Dedifferentiated amniotic fluid mesenchymal stem cell (primary cell): ENCODE measurements around the gene IL25.
"Not testable (repeated sequence)": the region's sequence is repeated elsewhere in the genome, so short reads cannot be mapped to it uniquely, and the experiment has no call there.

Source experiments
- DNase-seq: peaks from one replicate; pipeline ENCODE4 v3.0.0-alpha.2; 2016; ENCODE audit errors: extremely low spot score

IL25 gene

GRCh38 chr14:23375527-23376251, 3.1 kb downstream of the IL25 start:
- DNase-seq: no peak

- no peak for DNase-seq
Measured at GRCh38 chr14:23376482-23377197, 4.0 kb downstream of the IL25 start, which contains the start of gene CMTM5. CMTM5 (plus strand) TSS chr14:23377046; CDS start chr14:23377252, 206 bp downstream.

- no peak for DNase-seq
Measured at GRCh38 chr14:23377198-23377550, 4.6 kb downstream of the IL25 start.

GRCh38 chr14:23377573-23378563, 5.3 kb downstream of the IL25 start:
- no peak for DNase-seq

DNA sequence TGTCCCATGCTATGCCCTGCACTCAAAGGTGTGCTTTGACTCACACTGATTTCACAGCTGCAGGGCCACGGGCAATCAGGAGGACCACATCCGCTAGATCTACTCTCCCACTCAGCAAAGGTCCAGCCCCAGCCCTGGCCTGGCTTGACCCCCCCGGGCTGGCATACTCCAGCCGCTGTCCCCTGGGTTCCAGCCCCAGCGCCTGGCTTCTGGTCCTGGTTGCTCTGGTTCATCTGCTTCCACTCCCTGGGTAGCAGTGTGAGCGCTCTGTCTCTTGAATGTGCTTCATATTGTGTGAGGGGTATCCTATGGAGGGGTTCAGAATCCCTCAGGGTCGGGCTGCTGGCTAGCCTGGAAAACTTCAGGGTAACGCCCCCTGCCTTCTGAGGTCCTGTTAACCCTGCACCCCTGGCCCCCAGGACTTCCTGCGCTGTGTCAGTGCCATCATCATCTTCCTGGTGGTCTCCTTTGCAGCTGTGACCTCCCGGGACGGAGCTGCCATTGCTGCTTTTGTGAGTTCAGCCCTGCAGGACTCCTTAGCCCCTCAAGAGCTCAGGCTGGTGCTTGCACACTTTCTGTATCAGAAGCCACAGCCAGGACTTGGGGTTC, 6.1 kb downstream of the IL25 start:
- no peak for DNase-seq

- DNase-seq: no peak
Measured at GRCh38 chr14:23379366-23380196, 7.0 kb downstream of the IL25 start.

DNA sequence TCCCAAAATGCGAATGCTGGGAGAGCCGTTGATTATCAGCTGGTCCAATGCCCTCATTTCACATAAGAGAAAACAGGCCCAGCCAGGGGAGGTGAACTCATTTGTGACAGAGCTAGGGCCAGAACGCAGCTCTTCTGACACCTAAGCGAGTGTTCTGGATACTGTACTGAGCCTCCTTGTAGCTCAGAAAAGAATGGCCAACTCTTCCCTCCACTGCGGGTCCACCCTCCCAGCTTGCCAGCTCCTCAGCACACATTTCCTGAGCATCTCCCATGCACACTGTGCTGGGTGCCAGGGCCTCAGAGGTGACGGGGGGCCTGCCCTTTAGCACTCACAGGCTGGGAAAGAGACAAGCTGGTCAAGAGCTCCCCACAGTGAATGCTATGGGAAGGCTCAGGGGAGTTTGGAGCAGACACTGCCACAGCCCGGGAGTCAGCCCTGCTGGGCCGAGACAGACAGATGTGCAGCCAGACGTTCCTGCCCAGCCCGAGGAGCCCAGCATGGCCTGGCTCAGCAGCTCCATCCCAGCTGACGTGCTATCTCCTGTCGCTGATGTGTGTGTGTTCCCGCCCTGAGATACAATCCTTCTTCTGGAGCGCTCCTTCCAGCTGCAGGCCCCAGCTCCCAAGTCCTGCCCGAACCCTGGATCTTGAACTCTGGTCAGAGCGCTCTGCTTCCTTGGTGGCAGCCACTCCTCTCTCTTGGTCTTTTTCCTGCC, 7.7 kb downstream of the IL25 start:
- DNase-seq: no peak

- DNase-seq: no peak
Measured at GRCh38 chr14:23380976-23381375, 8.4 kb downstream of the IL25 start.

DNA sequence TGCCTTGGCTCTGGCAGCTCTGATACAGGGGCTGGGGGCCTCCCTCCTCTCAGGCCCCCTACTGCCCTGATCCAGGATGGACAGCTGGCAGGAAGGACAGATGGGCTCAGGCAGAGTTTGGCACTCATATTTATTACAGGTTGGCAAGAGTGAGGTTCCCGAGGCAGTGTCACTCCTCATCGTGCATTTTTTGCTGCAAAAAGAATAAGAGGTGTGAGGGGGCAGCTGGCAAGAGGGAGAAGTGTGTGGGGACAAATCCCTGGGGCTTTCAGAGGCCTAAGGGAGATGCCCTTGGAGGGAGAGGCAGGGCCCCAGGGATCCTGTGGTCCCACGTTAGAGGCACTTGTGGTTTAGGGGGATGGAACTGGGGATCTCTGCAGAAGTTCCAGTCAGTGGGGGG, 9.3 kb downstream of the IL25 start:
- no peak for DNase-seq

GRCh38 chr14:23382276-23382675, 9.7 kb downstream of the IL25 start:
- DNase-seq: no peak

DNA sequence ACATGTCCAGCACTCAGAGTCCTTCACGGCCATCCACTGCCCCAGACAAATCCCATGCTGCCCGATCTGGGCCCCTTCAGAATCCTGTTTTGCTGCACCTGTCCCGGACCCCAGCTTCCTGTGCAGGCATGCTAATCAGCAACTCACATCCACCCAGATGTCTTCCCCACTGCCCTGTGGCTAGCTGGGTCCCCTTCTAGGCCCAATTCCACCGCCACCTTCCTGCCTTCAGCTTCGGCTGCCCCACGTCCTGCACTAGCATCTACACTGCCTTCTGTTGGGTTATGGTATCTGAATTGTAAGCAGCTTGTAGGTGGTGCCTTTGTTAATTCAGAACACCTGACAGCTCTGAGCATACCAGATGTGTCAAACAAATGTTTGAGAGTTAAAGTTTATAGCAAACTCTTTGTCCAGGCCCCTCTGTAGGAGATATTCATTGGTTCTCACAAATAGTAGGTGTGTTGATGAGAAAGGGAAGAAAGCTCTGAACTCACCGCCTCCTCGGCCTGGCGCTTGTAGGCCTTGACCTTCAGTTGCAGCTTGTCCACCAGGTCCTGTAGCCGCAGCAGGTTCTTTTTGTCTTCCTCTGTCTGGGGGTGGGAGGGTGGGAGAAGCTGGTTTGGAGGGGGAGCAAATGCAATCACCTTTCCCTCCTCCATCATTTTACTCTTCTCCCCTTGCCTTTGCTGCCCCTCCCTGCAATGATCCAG, 10.3 kb downstream of the IL25 start:
- DNase-seq: no peak

GRCh38 chr14:23384364-23385080, 11.9 kb downstream of the IL25 start:
- no peak for DNase-seq

DNA sequence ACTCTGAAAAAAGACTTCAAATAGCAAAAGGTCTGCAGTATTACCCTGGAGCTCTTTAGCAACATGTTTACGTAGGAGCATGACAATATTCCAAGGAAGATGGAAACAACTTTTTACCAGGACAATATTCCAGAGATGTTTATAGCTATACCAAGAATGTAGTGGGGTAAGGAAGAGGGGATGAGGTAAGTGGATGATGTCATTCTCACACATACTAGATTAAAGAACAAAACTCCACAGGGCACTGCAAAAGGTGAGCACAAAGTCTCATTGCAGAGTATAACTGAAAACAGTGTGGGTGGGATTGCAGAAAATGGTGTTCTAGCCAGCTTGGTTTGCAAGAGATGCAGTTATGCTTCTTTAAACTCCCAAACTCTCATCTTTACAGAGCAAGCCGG, 12.6 kb downstream of the IL25 start:
- DNase-seq: no peak

DNA sequence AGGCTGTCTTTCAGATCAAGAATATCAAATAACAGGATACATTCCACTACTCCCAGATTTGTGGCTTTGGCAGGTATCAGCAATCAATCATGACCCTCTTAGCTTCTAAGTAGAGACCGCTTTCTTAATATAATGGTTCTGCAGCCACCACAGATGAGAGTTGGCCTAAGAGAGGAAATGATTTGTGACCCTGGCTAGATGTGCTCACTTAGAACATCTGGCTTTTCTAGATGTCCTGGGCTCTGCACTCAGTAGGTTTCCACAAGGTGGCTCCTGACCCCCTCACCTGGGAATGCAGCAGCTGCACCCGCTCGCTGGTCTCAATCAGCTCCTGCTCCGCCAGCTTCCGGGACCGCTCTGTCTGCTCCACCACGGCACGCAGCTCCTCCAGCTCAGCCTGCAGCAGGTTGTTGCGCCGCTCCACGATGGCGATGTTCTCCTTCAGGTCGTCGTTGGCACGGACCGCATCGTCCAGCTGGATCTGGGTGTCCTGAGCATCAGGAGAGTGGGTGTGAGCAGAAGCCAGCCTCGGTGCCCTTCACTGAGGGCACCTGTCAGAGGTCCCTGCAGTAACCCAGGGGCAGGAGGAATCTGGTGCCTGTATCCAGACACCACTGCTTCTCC, 13.1 kb downstream of the IL25 start:
- no peak for DNase-seq

DNA sequence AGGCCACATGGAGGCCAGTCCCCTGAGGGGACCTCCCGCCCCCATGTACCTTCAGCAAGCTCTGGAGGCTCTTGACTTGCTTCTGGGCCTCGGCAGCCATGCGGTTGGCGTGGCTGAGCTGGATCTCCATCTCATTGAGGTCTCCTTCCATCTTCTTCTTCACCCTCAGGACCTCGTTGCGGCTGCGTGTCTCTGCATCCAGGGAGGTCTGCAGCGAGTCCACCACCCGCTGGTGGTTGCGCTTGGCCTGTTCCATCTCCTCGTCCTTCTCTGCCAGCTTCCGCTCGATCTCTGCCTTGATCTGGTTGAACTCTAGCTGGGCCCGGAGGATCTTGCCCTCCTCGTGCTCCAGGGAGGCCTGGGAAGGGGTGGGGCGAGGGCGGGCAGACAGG, 13.7 kb downstream of the IL25 start:
- not testable (repeated sequence) for DNase-seq

DNA sequence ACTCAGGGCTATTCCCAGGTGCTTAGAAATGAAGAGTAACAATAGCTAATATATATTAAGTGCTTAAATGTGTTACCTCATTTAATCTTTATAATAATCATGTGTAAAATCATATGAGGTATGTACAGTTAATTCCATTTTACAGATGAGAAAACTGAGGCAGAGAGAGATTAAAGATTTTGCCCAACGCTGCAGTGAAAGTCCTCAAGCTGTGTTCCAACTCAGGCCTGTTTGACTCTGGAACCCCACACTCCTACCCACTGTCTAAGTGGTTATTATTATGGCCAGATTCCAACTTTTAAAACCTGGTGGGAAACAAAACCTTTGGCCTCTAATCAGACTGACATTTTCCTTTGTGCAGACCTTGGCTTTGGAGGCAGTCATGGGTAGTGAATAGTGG, 14.4 kb downstream of the IL25 start:
- no peak for DNase-seq

DNA sequence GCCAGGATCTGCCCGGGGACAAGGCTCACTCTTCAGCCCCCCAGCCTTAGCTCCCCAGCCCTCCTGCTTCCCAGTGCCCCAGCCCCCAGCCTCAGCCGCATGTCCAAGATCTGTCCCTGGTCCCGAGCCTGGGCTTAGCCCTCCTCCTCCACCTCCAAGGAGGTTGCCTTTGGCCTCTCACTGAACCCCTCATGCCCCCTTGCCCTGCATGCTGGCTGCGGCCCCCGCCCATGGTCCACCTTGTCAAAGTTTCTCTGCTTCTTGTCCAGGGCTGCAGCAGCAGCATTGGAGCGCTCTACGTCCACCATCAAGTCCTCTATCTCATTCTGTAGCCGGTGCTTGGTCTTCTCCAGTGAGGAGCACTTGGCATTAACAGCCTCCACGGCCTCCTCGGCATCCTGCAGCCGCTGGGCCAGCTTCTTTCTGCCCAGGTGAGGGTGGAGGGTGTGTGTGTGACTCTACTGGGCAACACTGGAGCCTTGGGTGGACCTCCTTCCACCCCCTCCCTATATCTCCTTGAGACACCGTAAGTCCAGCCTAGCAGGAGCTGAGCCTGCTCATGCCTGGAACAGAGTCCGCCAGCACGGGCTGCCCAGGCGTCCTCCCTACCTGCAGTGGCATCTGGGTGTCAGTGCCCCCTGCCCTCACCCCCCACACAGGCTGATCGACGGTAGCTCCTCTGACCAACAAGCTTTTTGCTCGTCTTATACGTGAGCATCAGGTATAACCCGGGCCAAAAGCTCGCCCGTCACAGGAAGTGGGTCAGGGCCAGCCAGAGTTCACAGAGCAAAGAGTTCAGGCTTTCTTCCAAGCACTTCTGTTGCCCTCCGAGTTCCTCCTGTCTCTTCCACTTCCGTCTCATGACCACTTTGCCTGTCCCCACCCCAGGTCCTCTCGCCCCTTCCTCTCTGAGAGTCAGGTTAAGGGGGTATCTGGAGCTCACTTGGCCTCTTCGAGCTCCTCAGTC, 15.6 kb downstream of the IL25 start:
- no peak for DNase-seq
